Astrocyte of the spinal cord (primary cell): ENCODE results near the gene FGD6.
"Not testable (repeated sequence)": the region's sequence is repeated elsewhere in the genome, so short reads cannot be mapped to it uniquely, and the experiment has no call there.

ENCODE experiments used
- DNase-seq: peaks from one replicate; pipeline ENCODE4 v3.0.0; 2011; ENCODE audit warnings: low read depth, low spot score
- H3K4me3 ChIP-seq: 2 replicates; pipeline ENCODE4 v1.5.1; 2011; ENCODE audit warnings: low read depth, mild to moderate bottlenecking, low read length, moderate library complexity
- in situ Hi-C: cut with HindIII; loops from 2 replicates; pipeline ENCODE4 v1.10.0; 2017; ENCODE audit warnings: low sequenced_read_pairs
- TF ChIP-seq, protein P1 (sequence below): IDR thresholded peaks from 2 replicates; pipeline ENCODE4 v1.5.1; 2012; ENCODE audit warnings: low read depth, mild to moderate bottlenecking, low read length, inconsistent platforms

Gene FGD6

DNA sequence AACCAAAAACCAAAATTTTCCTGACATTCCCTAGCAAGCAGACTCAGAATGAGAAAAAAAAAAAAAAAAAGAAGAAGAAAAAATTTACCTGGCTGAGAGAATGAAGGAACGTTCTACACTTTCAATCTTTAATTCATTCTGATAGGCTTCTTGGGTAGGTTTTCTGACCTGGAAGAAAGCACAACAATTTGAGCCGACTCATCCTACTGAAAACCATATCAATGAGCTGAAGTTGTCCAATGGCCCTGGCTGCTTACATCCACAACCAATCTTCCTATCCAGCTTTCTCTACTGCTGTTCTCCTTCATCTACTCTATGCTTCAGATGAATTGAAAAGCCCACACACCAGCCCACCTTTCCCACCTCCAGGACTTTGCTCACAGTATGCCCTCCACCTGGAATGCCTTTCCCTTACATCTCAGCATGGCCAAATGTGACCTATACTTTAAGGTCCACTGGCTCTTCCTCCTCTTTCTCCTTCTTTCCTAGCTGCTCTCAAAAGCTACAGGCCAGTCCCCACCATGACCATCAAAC, 112.3 kb downstream of the FGD6 start:
- in situ Hi-C loops = no loop called here
- TF ChIP-seq, protein P1, sequence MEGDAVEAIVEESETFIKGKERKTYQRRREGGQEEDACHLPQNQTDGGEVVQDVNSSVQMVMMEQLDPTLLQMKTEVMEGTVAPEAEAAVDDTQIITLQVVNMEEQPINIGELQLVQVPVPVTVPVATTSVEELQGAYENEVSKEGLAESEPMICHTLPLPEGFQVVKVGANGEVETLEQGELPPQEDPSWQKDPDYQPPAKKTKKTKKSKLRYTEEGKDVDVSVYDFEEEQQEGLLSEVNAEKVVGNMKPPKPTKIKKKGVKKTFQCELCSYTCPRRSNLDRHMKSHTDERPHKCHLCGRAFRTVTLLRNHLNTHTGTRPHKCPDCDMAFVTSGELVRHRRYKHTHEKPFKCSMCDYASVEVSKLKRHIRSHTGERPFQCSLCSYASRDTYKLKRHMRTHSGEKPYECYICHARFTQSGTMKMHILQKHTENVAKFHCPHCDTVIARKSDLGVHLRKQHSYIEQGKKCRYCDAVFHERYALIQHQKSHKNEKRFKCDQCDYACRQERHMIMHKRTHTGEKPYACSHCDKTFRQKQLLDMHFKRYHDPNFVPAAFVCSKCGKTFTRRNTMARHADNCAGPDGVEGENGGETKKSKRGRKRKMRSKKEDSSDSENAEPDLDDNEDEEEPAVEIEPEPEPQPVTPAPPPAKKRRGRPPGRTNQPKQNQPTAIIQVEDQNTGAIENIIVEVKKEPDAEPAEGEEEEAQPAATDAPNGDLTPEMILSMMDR = no peak
- DNase-seq = no peak
- H3K4me3 ChIP-seq = no peak overlapping the region

DNA sequence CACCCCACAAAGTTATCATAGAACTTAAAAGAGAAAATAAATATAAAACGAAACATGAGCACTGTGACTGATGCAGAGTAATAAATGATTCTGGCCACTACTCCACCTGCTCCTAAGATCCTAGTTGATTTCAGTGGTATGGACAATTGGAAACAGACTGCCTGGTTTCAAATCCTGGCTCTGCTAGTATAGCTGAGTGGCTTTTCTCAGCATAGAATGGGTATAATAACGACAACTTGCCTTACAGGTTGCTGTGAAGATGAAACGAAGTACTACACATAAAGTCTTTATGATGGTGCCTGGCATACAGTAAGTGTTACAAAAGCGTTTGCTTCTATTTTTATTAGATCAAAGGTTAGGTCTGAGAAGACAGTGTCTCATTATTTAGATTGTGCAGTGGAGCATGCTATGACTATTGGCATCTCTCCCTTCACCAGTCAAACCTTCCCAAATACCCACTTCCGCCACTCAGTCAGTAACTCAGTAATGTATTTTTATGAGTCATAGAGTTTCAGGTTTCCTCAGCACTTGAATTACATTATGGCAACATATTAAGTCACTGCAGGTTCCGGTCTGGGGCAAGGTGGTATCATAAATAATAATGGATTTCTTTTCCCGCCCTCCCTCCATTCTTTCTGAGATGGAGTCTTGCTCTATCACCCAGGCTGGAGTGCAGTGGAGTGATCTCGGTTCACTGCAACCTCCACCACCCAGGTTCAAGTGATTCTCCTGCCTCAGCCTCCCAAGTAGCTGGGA, 114.2 kb downstream of the FGD6 start:
- peak; percentile 89 for DNase-seq
- in situ Hi-C loops = no loop called here
- TF ChIP-seq, protein P1 = no peak
- no peak overlapping the region for H3K4me3 ChIP-seq

DNA sequence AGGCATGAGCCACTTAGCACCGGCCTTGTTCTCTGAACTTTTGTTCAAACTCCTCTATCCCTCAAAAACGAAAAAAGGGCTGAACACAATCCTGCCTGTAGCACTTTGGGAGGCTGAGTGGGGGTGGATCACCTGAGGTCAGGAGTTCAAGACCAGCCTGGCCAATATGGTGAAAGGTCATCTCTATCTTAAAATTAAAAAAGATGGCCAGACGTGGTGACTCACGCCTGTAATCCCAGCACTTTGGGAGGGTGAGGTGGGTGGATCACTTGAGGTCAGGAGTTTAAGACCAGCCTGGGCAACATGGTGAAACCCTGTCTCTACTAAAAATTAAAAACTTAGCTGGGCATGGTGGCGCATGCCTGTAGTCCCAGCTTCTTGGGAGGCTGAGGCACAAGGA, 115.3 kb downstream of the FGD6 start:
- H3K4me3 ChIP-seq, in situ Hi-C loops, DNase-seq: not testable (repeated sequence)

- TF ChIP-seq, protein P1 = no peak
- no peak for DNase-seq
- H3K4me3 ChIP-seq = no peak overlapping the region
- in situ Hi-C loops = no loop called here
Observed at GRCh38 chr12:95100264-95101190, 116.7 kb downstream of the FGD6 start.

DNA sequence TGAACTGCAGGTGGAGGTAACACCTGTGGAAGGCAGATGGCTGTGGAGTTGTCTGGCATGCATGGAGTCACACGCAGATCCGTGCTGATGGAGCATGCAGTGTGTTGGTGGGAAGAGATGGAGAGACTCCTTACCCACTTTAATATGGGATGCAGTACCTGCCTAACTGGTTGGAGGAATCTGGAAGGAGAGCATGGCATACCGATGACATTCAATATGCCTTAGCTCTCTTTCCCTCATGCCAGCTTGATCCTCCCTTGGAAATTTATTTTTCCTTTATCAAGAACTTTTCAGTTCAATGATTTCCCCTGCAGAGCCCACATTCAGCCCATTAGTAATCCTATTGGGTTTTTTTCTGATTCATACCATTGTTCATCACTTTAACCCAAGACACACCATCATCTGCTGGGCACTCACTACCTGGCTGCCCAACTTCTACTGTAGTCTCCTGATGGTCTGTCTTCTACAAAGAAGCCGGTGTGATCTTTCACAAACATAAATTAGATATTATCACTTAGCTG, 117.9 kb downstream of the FGD6 start:
- TF ChIP-seq, protein P1 = no peak
- in situ Hi-C loops = no loop called here
- no peak for DNase-seq
- H3K4me3 ChIP-seq = no peak overlapping the region

GRCh38 chr12:95096852-95097251, 120.4 kb downstream of the FGD6 start:
- no peak overlapping the region for H3K4me3 ChIP-seq
- in situ Hi-C loops = no loop called here
- TF ChIP-seq, protein P1 = no peak
- peak; percentile 29 for DNase-seq
